ENCODE results near the gene AGAP1. TPM values are rescaled to one million over a fixed set of nuclear protein-coding genes. Genes with fewer than 3 reads are reported as not detected.

Gene AGAP1
- total and polyA plus RNA-seq, 9 donors = 5.7 to 32.2 (median 20.2) TPM

DNA sequence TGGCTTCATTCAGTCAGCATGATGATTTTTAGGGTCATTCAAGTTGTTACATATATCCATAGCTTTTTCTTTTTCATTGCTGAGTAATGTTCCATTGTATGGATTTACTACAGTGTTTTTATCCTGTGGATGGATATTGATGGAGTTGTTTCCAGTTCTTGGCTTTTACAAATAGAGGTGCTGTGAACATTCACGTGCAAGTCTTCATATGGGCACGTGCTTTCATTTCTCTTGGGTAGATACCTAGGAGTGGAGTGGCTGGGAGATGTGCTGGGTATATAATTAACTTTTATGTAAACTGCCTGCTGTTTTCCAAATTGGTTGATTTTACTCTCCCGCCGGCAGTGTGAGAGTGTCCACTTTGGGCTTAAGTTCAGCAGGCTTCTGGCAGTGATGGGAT, 16.5 kb downstream of the AGAP1 start:
- Histone ChIP-seq H3K9me3 (no peaks in the 10 kb centered on the region), H3K27ac (no peak overlapping the region), H3K27me3 (no peaks in the 10 kb centered on the region), H3K4me1 (ENCODE audit: insufficient read depth) (peaks cover 10% of the 10 kb centered on the region), H3K36me3 (no peaks in the 10 kb centered on the region), H3K4me3 (no peak overlapping the region)
- intact Hi-C loops (cut with DNase I) = no loop called here
- WGBS, 3 donors = 64 to 87% (median 70%) methylated on average over 4 of the region's 4 CpGs
- TF ChIP-seq POLR2A (IDR thresholded peaks at IDR 0.05) (no peak), EP300 (IDR thresholded peaks at IDR 0.05) (no peak), CTCF (IDR thresholded peaks at IDR 0.05) (no peak)
- DNase-seq = no peak

DNA sequence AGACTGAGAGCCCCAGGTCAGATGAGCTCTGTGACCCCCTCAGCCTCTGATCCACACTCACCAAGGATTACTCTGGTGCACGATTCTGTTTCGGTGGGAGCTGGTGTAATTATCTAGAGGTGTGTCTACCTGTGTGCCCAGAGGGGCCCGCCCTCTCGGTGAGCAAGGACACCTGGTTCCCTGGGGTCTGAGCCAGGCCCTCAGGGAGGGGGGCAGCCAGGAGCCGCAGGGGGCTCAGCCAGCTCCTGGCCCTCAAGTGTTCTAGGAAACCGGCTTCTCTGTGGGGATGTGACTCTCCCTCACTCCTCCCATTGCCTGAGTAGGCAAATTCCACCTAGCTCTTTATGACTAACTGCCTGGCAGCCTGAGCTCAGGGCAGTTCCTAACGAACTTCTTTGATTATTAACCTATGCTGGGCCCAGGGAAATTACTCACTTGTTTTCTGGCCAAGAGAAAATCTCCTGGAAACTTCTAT, 17.4 kb downstream of the AGAP1 start:
- intact Hi-C loops (cut with DNase I) = no loop called here
- TF ChIP-seq POLR2A (IDR thresholded peaks at IDR 0.05) (no peak), EP300 (IDR thresholded peaks at IDR 0.05) (no peak), CTCF (IDR thresholded peaks at IDR 0.05) (no peak)
- DNase-seq = no peak
- H3K4me3 ChIP-seq = no peak overlapping the region
- no peak overlapping the region for H3K27ac ChIP-seq
- H3K9me3 ChIP-seq = no peaks in the 10 kb centered on the region
- H3K36me3 ChIP-seq = no peaks in the 10 kb centered on the region
- 40 to 50% (median 50%) methylated on average over 7 of the region's 7 CpGs for whole genome bisulfite sequencing, 3 donors
- no peaks in the 10 kb centered on the region for H3K27me3 ChIP-seq
- H3K4me1 ChIP-seq (ENCODE audit: insufficient read depth) = peaks cover 8% of the 10 kb centered on the region

DNA sequence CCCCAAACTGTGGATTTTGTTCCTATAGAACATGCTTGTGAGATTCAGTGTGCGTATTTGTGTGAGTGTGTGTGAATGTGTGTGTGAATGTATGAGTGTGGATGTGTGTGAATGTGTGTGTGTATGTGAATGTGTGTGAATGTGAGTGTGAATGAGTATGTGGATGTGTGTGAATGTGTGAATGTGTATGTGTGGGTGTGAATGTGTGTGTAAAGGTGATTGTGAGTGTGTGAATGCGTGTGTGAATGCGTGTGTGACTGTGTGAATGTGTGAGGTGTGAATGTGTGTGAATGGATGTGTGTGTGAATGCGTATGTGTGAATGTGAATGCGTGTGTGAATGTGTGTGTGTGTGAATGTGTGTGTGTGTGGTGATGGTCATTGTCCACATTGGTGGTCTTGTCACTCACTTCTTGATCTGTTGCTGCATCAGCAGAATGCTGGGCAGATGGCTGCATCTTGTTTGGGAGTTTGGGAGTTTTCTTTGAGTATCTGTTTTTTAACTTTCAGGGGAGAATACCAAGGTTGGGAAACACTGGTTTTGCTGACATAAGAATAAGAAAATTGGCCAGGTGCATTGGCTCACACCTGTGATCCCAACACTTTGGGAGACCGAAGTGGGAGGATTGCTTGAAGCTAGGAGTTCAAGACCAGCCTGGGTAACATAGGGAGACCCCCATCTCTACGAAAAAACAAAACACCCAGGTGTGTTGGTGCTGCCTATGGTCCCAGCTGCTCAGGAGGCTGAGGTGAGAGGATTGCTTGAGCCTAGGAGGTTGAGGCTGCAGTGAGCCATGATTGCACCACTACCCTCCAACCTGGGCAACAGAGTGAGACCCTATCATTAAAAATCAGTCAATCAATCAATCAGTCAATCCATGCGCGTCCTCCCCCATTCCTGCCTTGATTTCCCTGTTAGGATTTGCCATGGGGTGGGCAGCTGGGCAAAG, 18.2 kb downstream of the AGAP1 start:
- H3K27ac ChIP-seq = no peak overlapping the region
- TF ChIP-seq POLR2A (IDR thresholded peaks at IDR 0.05) (no peak), CTCF (IDR thresholded peaks at IDR 0.05) (no peak)

DNA sequence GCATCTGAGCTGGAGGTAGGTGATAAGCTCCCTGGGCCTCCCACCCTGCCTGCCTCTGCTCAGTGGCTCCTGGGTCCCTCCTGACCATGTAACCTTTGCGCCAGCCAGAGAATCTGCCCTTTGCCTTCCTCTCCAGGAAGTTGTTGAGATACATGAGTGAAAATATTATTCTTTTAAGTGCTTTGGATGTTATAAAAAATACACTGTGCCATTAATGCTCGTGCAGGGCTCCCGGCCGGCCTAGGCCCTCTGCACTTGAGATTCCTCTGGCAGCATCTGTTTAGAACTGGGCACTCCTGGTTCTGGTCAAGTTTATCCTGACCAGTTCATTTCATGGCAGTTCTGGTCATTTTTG, 18.8 kb downstream of the AGAP1 start:
- H3K4me1 ChIP-seq (ENCODE audit: insufficient read depth) = peaks cover 8% of the 10 kb centered on the region
- no peaks in the 10 kb centered on the region for H3K27me3 ChIP-seq
- WGBS, 3 donors = 31 to 68% (median 60%) methylated on average over 4 of the region's 4 CpGs
- TF ChIP-seq EP300 (IDR thresholded peaks at IDR 0.05) (no peak), CTCF (IDR thresholded peaks at IDR 0.05) (no peak), POLR2A (IDR thresholded peaks at IDR 0.05) (no peak)
- H3K9me3 ChIP-seq = no peaks in the 10 kb centered on the region
- DNase-seq = no peak
- H3K27ac ChIP-seq = no peak overlapping the region
- no peak overlapping the region for H3K4me3 ChIP-seq
- intact Hi-C loops (cut with DNase I) = no loop called here
- no peaks in the 10 kb centered on the region for H3K36me3 ChIP-seq

More for the DNA sequence above, 18.2 kb downstream of the AGAP1 start:
- DNase-seq = no peak
- H3K9me3 ChIP-seq = no peaks in the 10 kb centered on the region
- no peak overlapping the region for H3K4me3 ChIP-seq
- peaks cover 8% of the 10 kb centered on the region for H3K4me1 ChIP-seq (ENCODE audit: insufficient read depth)
- no peaks in the 10 kb centered on the region for H3K27me3 ChIP-seq
- 86 to 89% (median 87%) methylated on average over 9 of the region's 9 CpGs for WGBS, 3 donors
- no peaks in the 10 kb centered on the region for H3K36me3 ChIP-seq
- intact Hi-C loops (cut with DNase I) = no loop called here
